ENCODE data around the gene SMIM1.

SMIM1 gene

GRCh38 chr1:3825356-3825755 lies 52.8 kb downstream of the SMIM1 start:
- H3K4me3 ChIP-seq (ENCODE audit: low read depth, low read length): no peak overlapping the region
- ChIA-PET POLR2A (no interaction called here), CTCF (no interaction called here)
- no peak for DNase-seq (ENCODE audit: low read depth, low spot score)
- TF ChIP-seq CTCF (IDR thresholded peaks at IDR 0.05; ENCODE audit: insufficient read depth, low read length, missing control alignments): no peak
